Adrenal gland (tissue), 12 donors: Measurements from ENCODE around the gene FBN3. TPM values are rescaled to one million over a fixed set of nuclear protein-coding genes. Genes with fewer than 3 reads are reported as not detected.

Source experiments
- DNase-seq, 7 donors: peaks; one replicate each; pipeline ENCODE4 v3.0.0-alpha.2; 2019 to 2020
- H3K27ac ChIP-seq, 5 donors: fragments of 200-600 bp; sonication (generic) in 4 of 5; 1 replicate in 3 of 5; 2 replicates in 2 of 5; pipeline versions ENCODE4 v1.5.1 to v1.8.0; 2016 to 2020; ENCODE audit warnings: mild to moderate bottlenecking in 1 of 5
- H3K27me3 ChIP-seq: fragments of 200-600 bp; 2 replicates; pipeline ENCODE4 v1.8.0; 2021
- H3K36me3 ChIP-seq, 2 donors: fragments of 200-600 bp; replicated peaks in 1 of 2; 1 replicate in 1 of 2; 2 replicates in 1 of 2; pipeline versions ENCODE4 v1.5.1 to v1.8.0; 2018 to 2022
- H3K4me1 ChIP-seq, 2 donors: fragments of 200-600 bp; replicated peaks in 1 of 2; 1 replicate in 1 of 2; 2 replicates in 1 of 2; pipeline versions ENCODE4 v1.5.1 to v1.8.0; 2018 to 2021
- H3K4me3 ChIP-seq, 4 donors: fragments of 200-600 bp; sonication (generic) in 3 of 4; one replicate each; pipeline ENCODE4 v1.5.1; 2016 to 2018
- H3K9me3 ChIP-seq, 3 donors: fragments of 200-600 bp; sonication (generic) in 1 of 3; replicated peaks in 1 of 3; 1 replicate in 2 of 3; 2 replicates in 1 of 3; pipeline versions ENCODE4 v1.5.1 to v1.8.0; 2016 to 2021
- POLR2A ChIP-seq, 2 donors: fragments of 450-650 bp; IDR thresholded peaks; one replicate each; pipeline ENCODE4 v1.6.1; 2017; ENCODE audit warnings: antibody characterized with exemption in 2 of 2, mild to moderate bottlenecking in 2 of 2, moderate library complexity in 1 of 2
- WGBS, 4 donors: extraction: QIAGEN DNeasy Blood & Tissue Kit in 2 of 4; methylation state at CpG; one replicate each; pipeline versions ENCODE4 v1.1.5 to v1.1.7; 2013 to 2017; 5-methylcytosine and 5-hydroxymethylcytosine counted together
- intact Hi-C, 2 donors: fragments of 100-400 bp; cut with DNase I; formaldehyde crosslinking; loops; one replicate each; pipeline versions ENCODE4 v1.14.1 to v1.15.0; 2022 to 2023
- polyA plus RNA-seq, 3 donors: library from polyadenylated mRNA; stranded (reverse); fragments of 200-250 nt in 2 of 3; fragments of 350-450 nt in 1 of 3; fragmentation: Illumina TruSeq in 1 of 3; extraction: RNeasy Lipid Tissue Mini Kit (QIAGEN cat#74804) in 1 of 3; gene quantifications; one replicate each; pipeline ENCODE4 v1.2.3, GENCODE V29; 2013 to 2014
- total RNA-seq, 9 donors: library from RNA; depleted of rRNA in 4 of 9; stranded (reverse); fragments of >200 nt in 4 of 9; fragments of 120-200 nt in 1 of 9; fragmentation: NEBNext Ultra II Directional in 1 of 9; extraction: Animal tissue kit (Norgen Biotek cat#: 25700) in 1 of 9; gene quantifications; one replicate each; pipeline versions ENCODE4 v1.1.0 to v1.2.4, GENCODE V29; 2013 to 2023
- TF ChIP-seq, protein P1 (sequence below), 6 experiments: fragments of 450-650 bp in 4 of 6; fragments of 200-600 bp in 2 of 6; sonication (generic) in 1 of 6; IDR thresholded peaks; 1 replicate in 5 of 6; 2 replicates in 1 of 6; pipeline versions ENCODE4 v1.5.1 to v1.8.0; 2016 to 2021; ENCODE audit warnings: antibody characterized with exemption in 6 of 6, mild to moderate bottlenecking in 2 of 6, moderate library complexity in 1 of 6
- donor health status: healthy with polysubstance abuse.
- donor health status: Bipolar disorder and iron deficiency.
- donor health status: DM: yes; HTN: yes; CAD: no.
- donor health status: DM: no; HTN: no; CAD: no.
- donor health status: DM: no; HTN: no; CAD: no.
- donor health status: DM: yes; HTN: yes; CAD: no.

FBN3 gene
- total and polyA plus RNA-seq, 12 donors = 0.03 to 0.64 (median 0.16) TPM; not detected in 8

- WGBS, 4 donors = 73 to 92% (median 87%) methylated on average over 7 of the region's 7 CpGs
- Histone ChIP-seq H3K27ac (no peak overlapping the region), H3K27me3 (no peaks in the 10 kb centered on the region), H3K4me1 (no peaks in the 10 kb centered on the region), H3K9me3 (no peaks in the 10 kb centered on the region), H3K36me3 (no peaks in the 10 kb centered on the region), H3K4me3 (no peak overlapping the region)
- TF ChIP-seq POLR2A (IDR thresholded peaks at IDR 0.05) = no peak
- TF ChIP-seq, protein P1, sequence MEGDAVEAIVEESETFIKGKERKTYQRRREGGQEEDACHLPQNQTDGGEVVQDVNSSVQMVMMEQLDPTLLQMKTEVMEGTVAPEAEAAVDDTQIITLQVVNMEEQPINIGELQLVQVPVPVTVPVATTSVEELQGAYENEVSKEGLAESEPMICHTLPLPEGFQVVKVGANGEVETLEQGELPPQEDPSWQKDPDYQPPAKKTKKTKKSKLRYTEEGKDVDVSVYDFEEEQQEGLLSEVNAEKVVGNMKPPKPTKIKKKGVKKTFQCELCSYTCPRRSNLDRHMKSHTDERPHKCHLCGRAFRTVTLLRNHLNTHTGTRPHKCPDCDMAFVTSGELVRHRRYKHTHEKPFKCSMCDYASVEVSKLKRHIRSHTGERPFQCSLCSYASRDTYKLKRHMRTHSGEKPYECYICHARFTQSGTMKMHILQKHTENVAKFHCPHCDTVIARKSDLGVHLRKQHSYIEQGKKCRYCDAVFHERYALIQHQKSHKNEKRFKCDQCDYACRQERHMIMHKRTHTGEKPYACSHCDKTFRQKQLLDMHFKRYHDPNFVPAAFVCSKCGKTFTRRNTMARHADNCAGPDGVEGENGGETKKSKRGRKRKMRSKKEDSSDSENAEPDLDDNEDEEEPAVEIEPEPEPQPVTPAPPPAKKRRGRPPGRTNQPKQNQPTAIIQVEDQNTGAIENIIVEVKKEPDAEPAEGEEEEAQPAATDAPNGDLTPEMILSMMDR (IDR thresholded peaks at IDR 0.05) = no peak
- intact Hi-C loops = no loop called here
- no peak for DNase-seq
These were observed 39.3 kb downstream of the FBN3 start for GRCh38 chr19:8109890-8110662.

DNA sequence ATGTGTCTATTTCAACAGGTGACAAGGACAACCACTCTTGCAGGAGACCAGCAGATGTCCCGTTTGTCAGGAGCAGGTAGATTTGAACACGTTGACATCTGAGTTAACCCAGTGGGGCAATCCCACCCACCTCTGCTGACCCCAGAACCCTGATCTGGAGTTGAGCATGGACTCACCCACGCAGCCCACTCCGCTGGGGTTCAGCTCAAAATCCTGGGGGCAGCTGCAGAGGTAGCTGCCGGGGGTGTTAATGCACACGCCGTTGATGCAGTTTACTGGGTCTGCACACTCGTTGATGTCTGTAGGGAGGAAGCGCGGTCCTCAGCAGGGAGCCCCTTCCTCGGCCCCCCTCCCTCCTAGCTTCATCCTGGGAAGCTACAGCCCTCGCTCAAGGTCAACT lies 39.9 kb downstream of the FBN3 start:
- H3K9me3 ChIP-seq = no peaks in the 10 kb centered on the region
- no peaks in the 10 kb centered on the region for H3K27me3 ChIP-seq
- TF ChIP-seq, protein P1 (IDR thresholded peaks at IDR 0.05) = no peak
- TF ChIP-seq POLR2A (IDR thresholded peaks at IDR 0.05) = no peak
- DNase-seq = no peak
- no peaks in the 10 kb centered on the region for H3K36me3 ChIP-seq
- intact Hi-C loops = no loop called here
- no peak overlapping the region for H3K27ac ChIP-seq
- 58 to 67% (median 63%) methylated on average over 11 to 12 of the region's 12 CpGs; no CpG with 5 or more reads in 1 of the 4 donors for WGBS, 4 donors
- H3K4me1 ChIP-seq = no peaks in the 10 kb centered on the region
- H3K4me3 ChIP-seq = no peak overlapping the region

GRCh38 chr19:8108560-8109445 lies 40.6 kb downstream of the FBN3 start:
- Histone ChIP-seq H3K27ac (no peak overlapping the region), H3K4me1 (no peaks in the 10 kb centered on the region), H3K9me3 (no peaks in the 10 kb centered on the region), H3K4me3 (no peak overlapping the region), H3K27me3 (no peaks in the 10 kb centered on the region), H3K36me3 (no peaks in the 10 kb centered on the region)
- intact Hi-C loops = no loop called here
- no peak for TF ChIP-seq POLR2A (IDR thresholded peaks at IDR 0.05)
- TF ChIP-seq, protein P1 (IDR thresholded peaks at IDR 0.05) = no peak
- no peak for DNase-seq
- WGBS, 4 donors = 67 to 91% (median 71%) methylated on average over 13 to 19 of the region's 19 CpGs

GRCh38 chr19:8107301-8107903 lies 42.0 kb downstream of the FBN3 start:
- Histone ChIP-seq H3K9me3 (no peaks in the 10 kb centered on the region), H3K4me1 (no peaks in the 10 kb centered on the region), H3K36me3 (no peaks in the 10 kb centered on the region), H3K4me3 (no peak overlapping the region), H3K27me3 (no peaks in the 10 kb centered on the region), H3K27ac (no peak overlapping the region)
- no peak for DNase-seq
- WGBS, 4 donors = 63 to 73% (median 67%) methylated on average over 2 of the region's 2 CpGs
- TF ChIP-seq, protein P1 (IDR thresholded peaks at IDR 0.05) = no peak
- TF ChIP-seq POLR2A (IDR thresholded peaks at IDR 0.05) = no peak
- intact Hi-C loops = no loop called here
